ENCODE results near the gene PDXDC1. TPM values are rescaled to one million over a fixed set of nuclear protein-coding genes. Genes with fewer than 3 reads are reported as not detected.
"Not testable (repeated sequence)": the region's sequence is repeated elsewhere in the genome, so short reads cannot be mapped to it uniquely, and the experiment has no call there.

The PDXDC1 gene
- total and polyA plus RNA-seq, 9 of the 15 experiments (the other 6 are each of a cell fraction or from before 2014, with no cell fraction given): 5.1 to 95.4 (median 45.8) TPM

- POLR2A ChIA-PET; BruUV-seq (replicated peaks); CTCF ChIA-PET (ENCODE audit: low intra/inter-chr PET ratio); H3K27ac ChIP-seq (ENCODE audit: extremely low read depth, low read depth, low read length); H3K9me1 ChIP-seq (ENCODE audit: control insufficient read depth, insufficient read depth, low read length); H3K4me2 ChIP-seq (ENCODE audit: insufficient read depth, low read length); H2AFZ ChIP-seq (ENCODE audit: low read depth, low read length); intact Hi-C loops (cut with micrococcal nuclease); in situ Hi-C loops (cut with MboI); FAIRE-seq; H4K20me1 ChIP-seq (replicated peaks; ENCODE audit: control insufficient read depth, insufficient read depth, low read length); H3K4me3 ChIP-seq; H3K9ac ChIP-seq (ENCODE audit: insufficient read depth in 1 of 2, low read depth in 2 of 2, low read length in 2 of 2); H3K27me3 ChIP-seq (ENCODE audit: control insufficient read depth in 2 of 2, insufficient read depth in 2 of 2, low read length in 2 of 2); H3K9me3 ChIP-seq (replicated peaks; ENCODE audit: control insufficient read depth, insufficient read depth, low read depth, low read length); H3K4me1 ChIP-seq (replicated peaks in 1 of 2; ENCODE audit: control insufficient read depth in 2 of 2, insufficient read depth in 2 of 2, low read length in 2 of 2): not testable (repeated sequence)
- H3K79me2 ChIP-seq (ENCODE audit: control insufficient read depth, insufficient read depth, low read length): peaks cover 16% of the 10 kb centered on the region
- H3K36me3 ChIP-seq (ENCODE audit: control insufficient read depth, insufficient read depth, low read length): peaks cover 10% of the 10 kb centered on the region; the same call in 1 of the 3 replicates
- TF ChIP-seq RBFOX2 (IDR thresholded peaks at IDR 0.05; ENCODE audit: low read depth, low read length): 0 out of 2 replicates have a peak, but pooled peaks have one; percentile 18
- 98% methylated on average over 43 of the region's 98 CpGs for WGBS (ENCODE audit: insufficient coverage, low coverage, missing lambda C conversion rate)
- peak in 1 of 4 experiments; percentile 9 for DNase-seq (ENCODE audit: extremely low read depth in 1 of 4, low spot score in 3 of 4)
- peak; percentile 52 for ATAC-seq
Measured at GRCh38 chr16:14989291-14990281, 14.8 kb downstream of the PDXDC1 start.

GRCh38 chr16:14993277-14994151 is 18.7 kb downstream of the PDXDC1 start:
- H3K27me3 ChIP-seq (ENCODE audit: control insufficient read depth in 2 of 2, insufficient read depth in 2 of 2, low read length in 2 of 2); DNase-seq (ENCODE audit: extremely low read depth in 1 of 4, low spot score in 3 of 4); FAIRE-seq; H3K27ac ChIP-seq (ENCODE audit: extremely low read depth, low read depth, low read length); BruUV-seq (replicated peaks); ATAC-seq; H3K9me3 ChIP-seq (replicated peaks; ENCODE audit: control insufficient read depth, insufficient read depth, low read depth, low read length); H3K9ac ChIP-seq (ENCODE audit: insufficient read depth in 1 of 2, low read depth in 2 of 2, low read length in 2 of 2); intact Hi-C loops (cut with micrococcal nuclease); H3K9me1 ChIP-seq (ENCODE audit: control insufficient read depth, insufficient read depth, low read length); CTCF ChIA-PET (ENCODE audit: low intra/inter-chr PET ratio); H3K4me1 ChIP-seq (replicated peaks in 1 of 2; ENCODE audit: control insufficient read depth in 2 of 2, insufficient read depth in 2 of 2, low read length in 2 of 2); H2AFZ ChIP-seq (ENCODE audit: low read depth, low read length); H3K4me2 ChIP-seq (ENCODE audit: insufficient read depth, low read length); H3K36me3 ChIP-seq (ENCODE audit: control insufficient read depth, insufficient read depth, low read length); POLR2A ChIA-PET; H4K20me1 ChIP-seq (replicated peaks; ENCODE audit: control insufficient read depth, insufficient read depth, low read length); in situ Hi-C loops (cut with MboI); H3K4me3 ChIP-seq: not testable (repeated sequence)
- H3K79me2 ChIP-seq (ENCODE audit: control insufficient read depth, insufficient read depth, low read length): peaks cover 27% of the 10 kb centered on the region
- peak in 1 of 2 experiments; percentile 92 for TF ChIP-seq AFF1 (IDR thresholded peaks at IDR 0.05; ENCODE audit: low read depth in 1 of 2, partially characterized antibody in 2 of 2)
- peak; percentile 53 for TF ChIP-seq BCOR (IDR thresholded peaks at IDR 0.05)
- peak; percentile 48 for TF ChIP-seq ZNF146 (CRISPR knock-in tag; IDR thresholded peaks at IDR 0.05; ENCODE audit: unreplicated experiment)
- 83% methylated on average over 6 of the region's 7 CpGs for WGBS (ENCODE audit: insufficient coverage, low coverage, missing lambda C conversion rate)

All from K562 (cell line).